NOMO-1 treated with DMSO at 0.1 percent for 48 hours (cell line): Measurements from ENCODE around the gene ZFP30.

Experiments
- DNase-seq: peaks from one replicate; lab custom pipeline; 2025; ENCODE audit not compliant: unreplicated experiment; lab: John Stamatoyannopoulos, UW

ZFP30 gene

DNA sequence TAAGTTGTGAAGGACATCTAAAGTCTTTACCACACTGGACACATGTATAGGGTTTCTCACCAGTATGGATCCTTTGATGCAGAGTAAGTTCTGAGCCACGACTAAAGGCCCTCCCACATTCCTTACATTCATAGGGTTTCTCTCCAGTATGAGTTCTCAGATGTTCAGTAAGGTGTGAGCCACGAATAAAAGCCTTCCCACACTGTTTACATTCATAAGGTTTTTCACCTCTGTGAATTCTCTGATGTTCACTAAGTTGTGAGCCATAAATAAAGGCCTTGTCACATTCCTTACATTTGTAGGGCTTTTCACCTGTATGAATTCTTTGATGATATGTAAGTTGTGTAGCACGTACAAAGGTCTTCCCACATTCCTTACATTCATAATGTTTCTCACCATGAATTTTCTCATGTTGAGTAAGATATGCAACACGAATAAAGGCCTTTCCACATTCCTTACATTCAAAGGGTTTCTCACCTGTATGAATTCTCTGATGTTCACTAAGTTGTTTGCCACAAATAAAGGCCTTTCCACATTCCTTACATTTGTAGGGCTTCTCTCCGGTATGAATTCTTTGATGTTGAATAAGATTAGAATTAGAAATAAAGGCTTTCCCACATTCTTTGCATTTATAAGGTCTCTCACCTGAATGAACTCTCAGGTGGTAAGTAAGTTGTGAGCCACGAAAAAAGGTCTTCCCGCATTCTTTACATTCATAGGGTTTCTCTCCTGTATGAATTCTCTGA, 90.5 kb downstream of the ZFP30 start:
- no peak for DNase-seq
